ENCODE results near the gene JTB.

The JTB gene

DNA sequence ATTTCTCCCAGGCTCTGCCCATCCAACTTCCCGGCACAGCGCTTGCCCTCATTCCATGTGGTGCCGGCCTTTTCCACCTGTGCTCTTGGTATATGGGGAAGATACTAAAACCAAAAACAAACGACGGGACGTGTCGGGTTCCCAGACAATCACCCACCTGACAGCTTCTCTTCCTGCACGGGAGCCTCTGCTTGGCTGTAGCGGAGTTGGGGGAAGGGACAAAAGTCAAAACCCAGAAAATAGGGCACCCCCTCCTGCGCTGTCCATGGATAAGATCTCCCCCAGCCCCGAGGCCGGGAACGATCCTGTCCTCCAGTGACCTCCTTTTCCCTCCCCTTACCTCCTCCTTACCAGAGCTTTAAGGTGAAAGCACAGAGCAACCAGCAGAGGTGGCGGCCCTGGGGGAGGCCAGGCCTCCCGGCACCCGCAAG is 640 bp downstream of the JTB start:
- H3K4me3 ChIP-seq (ENCODE audit: low read depth in 1 of 2, low read length in 2 of 2) = peak overlapping the region; percentile 53 to 86
- peaks cover 29% of the 10 kb centered on the region for H3K79me2 ChIP-seq (ENCODE audit: insufficient read depth, low read length)
- peak overlapping the region; percentile 81 for H3K27ac ChIP-seq (ENCODE audit: low read length)
- ATAC-seq (ENCODE audit: insufficient read depth, low read depth) (no peak), DNase-seq (no peak)
- 0 out of 2 replicates have a peak, but pooled peaks cover 3% of the 10 kb centered on the region for H4K20me1 ChIP-seq (ENCODE audit: insufficient read depth, low read length)
- peak overlapping the region; percentile 96 for H2AFZ ChIP-seq (ENCODE audit: low read depth, low read length)
- no peaks in the 10 kb centered on the region for H3K9me3 ChIP-seq (ENCODE audit: insufficient read depth, low read length, severe bottlenecking)
- H3K4me2 ChIP-seq (ENCODE audit: insufficient read depth, low read length) = peak overlapping the region; percentile 88
- peaks cover 46% of the 10 kb centered on the region for H3K4me1 ChIP-seq (ENCODE audit: insufficient read depth, low read length)
- H3K9ac ChIP-seq (ENCODE audit: low read depth, low read length) = peak overlapping the region; percentile 84
- TF ChIP-seq, protein P1, sequence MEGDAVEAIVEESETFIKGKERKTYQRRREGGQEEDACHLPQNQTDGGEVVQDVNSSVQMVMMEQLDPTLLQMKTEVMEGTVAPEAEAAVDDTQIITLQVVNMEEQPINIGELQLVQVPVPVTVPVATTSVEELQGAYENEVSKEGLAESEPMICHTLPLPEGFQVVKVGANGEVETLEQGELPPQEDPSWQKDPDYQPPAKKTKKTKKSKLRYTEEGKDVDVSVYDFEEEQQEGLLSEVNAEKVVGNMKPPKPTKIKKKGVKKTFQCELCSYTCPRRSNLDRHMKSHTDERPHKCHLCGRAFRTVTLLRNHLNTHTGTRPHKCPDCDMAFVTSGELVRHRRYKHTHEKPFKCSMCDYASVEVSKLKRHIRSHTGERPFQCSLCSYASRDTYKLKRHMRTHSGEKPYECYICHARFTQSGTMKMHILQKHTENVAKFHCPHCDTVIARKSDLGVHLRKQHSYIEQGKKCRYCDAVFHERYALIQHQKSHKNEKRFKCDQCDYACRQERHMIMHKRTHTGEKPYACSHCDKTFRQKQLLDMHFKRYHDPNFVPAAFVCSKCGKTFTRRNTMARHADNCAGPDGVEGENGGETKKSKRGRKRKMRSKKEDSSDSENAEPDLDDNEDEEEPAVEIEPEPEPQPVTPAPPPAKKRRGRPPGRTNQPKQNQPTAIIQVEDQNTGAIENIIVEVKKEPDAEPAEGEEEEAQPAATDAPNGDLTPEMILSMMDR (IDR thresholded peaks at IDR 0.05; ENCODE audit: borderline replicate concordance, extremely low read depth, low read length, poor library complexity, severe bottlenecking) = no peak
- TF ChIP-seq EZH2 (IDR thresholded peaks at IDR 0.05; ENCODE audit: borderline replicate concordance, low read depth, low read length, severe bottlenecking) = no peak
- peaks cover 31% of the 10 kb centered on the region for H3K36me3 ChIP-seq (ENCODE audit: insufficient read depth, low read length)
- no peaks in the 10 kb centered on the region for H3K27me3 ChIP-seq (ENCODE audit: insufficient read depth, low read length, poor library complexity)

DNA sequence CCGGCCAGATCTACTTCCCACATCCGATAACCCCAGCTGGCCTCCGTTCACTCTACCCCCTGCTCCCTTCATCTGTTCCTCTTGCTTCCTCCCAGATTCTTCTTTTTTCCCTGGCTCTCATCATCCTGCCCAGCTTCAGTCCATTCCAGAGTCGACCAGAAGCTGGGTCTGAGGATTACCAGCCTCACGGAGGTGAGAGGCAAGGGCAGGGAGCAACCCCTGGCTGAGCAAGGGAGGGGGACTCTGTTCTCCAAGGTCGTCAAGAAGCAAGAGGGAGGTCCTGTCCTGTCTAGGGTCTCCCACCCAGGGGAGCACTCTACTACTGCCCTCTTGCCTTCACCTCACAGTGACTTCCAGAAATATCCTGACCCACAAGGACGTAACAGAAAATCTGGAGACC is 3.9 kb downstream of the JTB start:
- no peak overlapping the region for H3K4me2 ChIP-seq (ENCODE audit: insufficient read depth, low read length)
- H3K9ac ChIP-seq (ENCODE audit: low read depth, low read length) = no peak overlapping the region
- no peaks in the 10 kb centered on the region for H3K27me3 ChIP-seq (ENCODE audit: insufficient read depth, low read length, poor library complexity)
- DNase-seq (no peak), ATAC-seq (ENCODE audit: insufficient read depth, low read depth) (no peak)
- peaks cover 54% of the 10 kb centered on the region for H3K4me1 ChIP-seq (ENCODE audit: insufficient read depth, low read length)
- no peak overlapping the region for H3K4me3 ChIP-seq (ENCODE audit: low read depth in 1 of 2, low read length in 2 of 2)
- 0 out of 2 replicates have a peak, but pooled peaks cover 3% of the 10 kb centered on the region for H4K20me1 ChIP-seq (ENCODE audit: insufficient read depth, low read length)
- no peak overlapping the region for H3K27ac ChIP-seq (ENCODE audit: low read length)
- H3K79me2 ChIP-seq (ENCODE audit: insufficient read depth, low read length) = peaks cover 32% of the 10 kb centered on the region
- H3K9me3 ChIP-seq (ENCODE audit: insufficient read depth, low read length, severe bottlenecking) = no peaks in the 10 kb centered on the region
- no peak overlapping the region for H2AFZ ChIP-seq (ENCODE audit: low read depth, low read length)
- H3K36me3 ChIP-seq (ENCODE audit: insufficient read depth, low read length) = peaks cover 31% of the 10 kb centered on the region
- TF ChIP-seq EZH2 (IDR thresholded peaks at IDR 0.05; ENCODE audit: borderline replicate concordance, low read depth, low read length, severe bottlenecking) = no peak
- TF ChIP-seq, protein P1 (IDR thresholded peaks at IDR 0.05; ENCODE audit: borderline replicate concordance, extremely low read depth, low read length, poor library complexity, severe bottlenecking) = no peak

DNA sequence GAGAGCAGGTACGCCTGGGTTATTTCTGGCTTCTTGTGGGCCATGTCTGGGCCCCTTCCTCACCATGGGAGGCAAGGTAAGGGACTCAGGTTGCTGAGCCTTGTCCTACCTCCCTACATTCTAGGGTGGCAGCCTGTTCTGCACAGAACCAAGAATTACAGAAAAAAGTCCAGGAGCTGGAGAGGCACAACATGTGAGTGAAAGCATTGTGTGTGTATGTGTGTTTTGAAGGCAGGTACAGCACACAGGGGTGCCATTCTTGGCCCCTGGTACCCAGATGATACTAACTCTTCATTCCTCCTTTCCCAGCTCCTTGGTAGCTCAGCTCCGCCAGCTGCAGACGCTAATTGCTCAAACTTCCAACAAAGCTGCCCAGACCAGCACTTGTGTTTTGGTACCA is 4.4 kb downstream of the JTB start:
- Histone ChIP-seq H3K27me3 (ENCODE audit: insufficient read depth, low read length, poor library complexity) (no peaks in the 10 kb centered on the region), H3K4me3 (ENCODE audit: low read depth in 1 of 2, low read length in 2 of 2) (no peak overlapping the region), H3K27ac (ENCODE audit: low read length) (no peak overlapping the region), H3K4me1 (ENCODE audit: insufficient read depth, low read length) (peaks cover 54% of the 10 kb centered on the region), H3K9ac (ENCODE audit: low read depth, low read length) (no peak overlapping the region), H3K36me3 (ENCODE audit: insufficient read depth, low read length) (peaks cover 31% of the 10 kb centered on the region), H3K79me2 (ENCODE audit: insufficient read depth, low read length) (peaks cover 37% of the 10 kb centered on the region), H4K20me1 (ENCODE audit: insufficient read depth, low read length) (0 out of 2 replicates have a peak, but pooled peaks cover 3% of the 10 kb centered on the region), H2AFZ (ENCODE audit: low read depth, low read length) (no peak overlapping the region), H3K4me2 (ENCODE audit: insufficient read depth, low read length) (no peak overlapping the region), H3K9me3 (ENCODE audit: insufficient read depth, low read length, severe bottlenecking) (no peaks in the 10 kb centered on the region)
- TF ChIP-seq, protein P1 (IDR thresholded peaks at IDR 0.05; ENCODE audit: borderline replicate concordance, extremely low read depth, low read length, poor library complexity, severe bottlenecking) = no peak
- TF ChIP-seq EZH2 (IDR thresholded peaks at IDR 0.05; ENCODE audit: borderline replicate concordance, low read depth, low read length, severe bottlenecking) = no peak
- ATAC-seq (ENCODE audit: insufficient read depth, low read depth) (no peak), DNase-seq (no peak)

DNA sequence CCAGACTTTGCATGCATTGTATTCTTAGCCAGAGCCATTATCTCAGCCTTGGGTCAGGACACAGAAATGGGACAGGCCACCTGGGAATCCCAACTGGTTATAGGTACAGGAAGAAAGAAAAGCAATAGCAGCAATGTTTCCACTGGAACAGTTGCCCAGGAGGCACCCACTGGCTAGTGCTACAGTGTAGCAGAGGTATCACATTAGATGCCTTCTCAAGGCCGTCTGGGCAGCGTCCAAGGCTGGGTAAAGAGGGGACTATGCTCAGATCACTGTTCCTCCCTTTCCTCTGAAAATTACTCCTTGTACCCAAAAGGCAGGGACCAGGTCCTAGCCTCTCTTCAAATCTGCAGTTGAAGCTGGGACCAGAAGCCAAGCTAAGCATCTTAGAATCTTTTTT is 7.1 kb downstream of the JTB start:
- DNase-seq (no peak), ATAC-seq (ENCODE audit: insufficient read depth, low read depth) (no peak)
- H3K27me3 ChIP-seq (ENCODE audit: insufficient read depth, low read length, poor library complexity) = no peaks in the 10 kb centered on the region
- no peak overlapping the region for H3K27ac ChIP-seq (ENCODE audit: low read length)
- H2AFZ ChIP-seq (ENCODE audit: low read depth, low read length) = no peak overlapping the region
- no peak overlapping the region for H3K9ac ChIP-seq (ENCODE audit: low read depth, low read length)
- H3K4me2 ChIP-seq (ENCODE audit: insufficient read depth, low read length) = no peak overlapping the region
- no peak overlapping the region for H3K4me3 ChIP-seq (ENCODE audit: low read depth in 1 of 2, low read length in 2 of 2)
- no peaks in the 10 kb centered on the region for H4K20me1 ChIP-seq (ENCODE audit: insufficient read depth, low read length)
- peaks cover 22% of the 10 kb centered on the region for H3K36me3 ChIP-seq (ENCODE audit: insufficient read depth, low read length)
- H3K79me2 ChIP-seq (ENCODE audit: insufficient read depth, low read length) = peaks cover 35% of the 10 kb centered on the region
- no peaks in the 10 kb centered on the region for H3K9me3 ChIP-seq (ENCODE audit: insufficient read depth, low read length, severe bottlenecking)
- TF ChIP-seq, protein P1 (IDR thresholded peaks at IDR 0.05; ENCODE audit: borderline replicate concordance, extremely low read depth, low read length, poor library complexity, severe bottlenecking) = no peak
- TF ChIP-seq EZH2 (IDR thresholded peaks at IDR 0.05; ENCODE audit: borderline replicate concordance, low read depth, low read length, severe bottlenecking) = no peak
- H3K4me1 ChIP-seq (ENCODE audit: insufficient read depth, low read length) = peaks cover 53% of the 10 kb centered on the region
